HUES64 (cell line): ENCODE results near the gene MYO1D.

Experiments
- H3K27ac ChIP-seq: 2 replicates; pipeline ENCODE4 v1.7.0; 2013; ENCODE audit warnings: low read depth, low read length, inconsistent platforms
- H3K27me3 ChIP-seq: 2 replicates; pipeline ENCODE4 v1.6.1; 2013; ENCODE audit warnings: mild to moderate bottlenecking, low read length; ENCODE audit not compliant: insufficient read depth
- H3K36me3 ChIP-seq: 2 replicates; pipeline ENCODE4 v1.6.1; 2013; ENCODE audit warnings: mild to moderate bottlenecking, low read length; ENCODE audit not compliant: insufficient read depth
- H3K4me1 ChIP-seq: 2 replicates; pipeline ENCODE4 v1.6.1; 2013; ENCODE audit warnings: mild to moderate bottlenecking, low read length, moderate library complexity; ENCODE audit not compliant: insufficient read depth
- H3K4me3 ChIP-seq: 2 replicates; pipeline ENCODE4 v1.5.1; 2013; ENCODE audit warnings: mild to moderate bottlenecking, low read length, moderate library complexity
- H3K9ac ChIP-seq: 2 replicates; pipeline ENCODE4 v1.6.1; 2013; ENCODE audit warnings: mild to moderate bottlenecking, low read depth, low read length
- H3K9me3 ChIP-seq: 2 replicates; pipeline ENCODE4 v1.6.1; 2013; ENCODE audit warnings: low read depth, low read length; ENCODE audit not compliant: insufficient read depth
- WGBS: fragments of 150-250, 120-280 bp; methylation state at CpG from one replicate; pipeline ENCODE4 v1.1.7; 2013; ENCODE audit warnings: missing lambda C conversion rate; 5-methylcytosine and 5-hydroxymethylcytosine counted together

Gene MYO1D

GRCh38 chr17:32774695-32775084 lies 102.2 kb downstream of the MYO1D start:
- no peaks in the 10 kb centered on the region for H3K9me3 ChIP-seq
- no peak overlapping the region for H3K27ac ChIP-seq
- WGBS, result 79% methylated on average over 1 of the region's 2 CpGs
- no peaks in the 10 kb centered on the region for H3K27me3 ChIP-seq
- no peak overlapping the region for H3K9ac ChIP-seq
- H3K4me3 ChIP-seq, result no peak overlapping the region
- H3K36me3 ChIP-seq, result 0 out of 2 replicates have a peak, but pooled peaks cover 4% of the 10 kb centered on the region
- 0 out of 2 replicates have a peak, but pooled peaks cover under 1% of the 10 kb centered on the region for H3K4me1 ChIP-seq

- WGBS, result 58% methylated on average over 6 of the region's 6 CpGs
- no peak overlapping the region; the same call in 1 of the 2 replicates for H3K27ac ChIP-seq
- 0 out of 2 replicates have a peak, but pooled peaks cover 4% of the 10 kb centered on the region for H3K36me3 ChIP-seq
- H3K4me3 ChIP-seq, result no peak overlapping the region
- H3K9me3 ChIP-seq, result no peaks in the 10 kb centered on the region
- no peak overlapping the region for H3K9ac ChIP-seq
- no peaks in the 10 kb centered on the region for H3K27me3 ChIP-seq
- H3K4me1 ChIP-seq, result 0 out of 2 replicates have a peak, but pooled peaks cover 2% of the 10 kb centered on the region
Observed at GRCh38 chr17:32773856-32774694, 102.8 kb downstream of the MYO1D start.

GRCh38 chr17:32772453-32773025 lies 104.4 kb downstream of the MYO1D start:
- no peak overlapping the region for H3K9ac ChIP-seq
- 0 out of 2 replicates have a peak, but pooled peaks cover 2% of the 10 kb centered on the region for H3K4me1 ChIP-seq
- H3K9me3 ChIP-seq, result no peaks in the 10 kb centered on the region
- H3K36me3 ChIP-seq, result 0 out of 2 replicates have a peak, but pooled peaks cover 4% of the 10 kb centered on the region
- 98% methylated on average over 9 of the region's 9 CpGs for WGBS
- H3K4me3 ChIP-seq, result no peak overlapping the region
- no peak overlapping the region for H3K27ac ChIP-seq
- no peaks in the 10 kb centered on the region for H3K27me3 ChIP-seq

GRCh38 chr17:32771396-32771795 lies 105.5 kb downstream of the MYO1D start:
- H3K4me3 ChIP-seq, result no peak overlapping the region
- H3K27ac ChIP-seq, result no peak overlapping the region
- H3K36me3 ChIP-seq, result 0 out of 2 replicates have a peak, but pooled peaks cover 4% of the 10 kb centered on the region
- H3K9ac ChIP-seq, result no peak overlapping the region
- H3K27me3 ChIP-seq, result no peaks in the 10 kb centered on the region
- WGBS, result 100% methylated on average over 2 of the region's 2 CpGs
- 0 out of 2 replicates have a peak, but pooled peaks cover 2% of the 10 kb centered on the region for H3K4me1 ChIP-seq
- H3K9me3 ChIP-seq, result no peaks in the 10 kb centered on the region

- no peaks in the 10 kb centered on the region for H3K9me3 ChIP-seq
- 0 out of 2 replicates have a peak, but pooled peaks cover 4% of the 10 kb centered on the region for H3K36me3 ChIP-seq
- WGBS, result 75% methylated on average over 2 of the region's 3 CpGs
Observed at GRCh38 chr17:32769846-32770245, 107.1 kb downstream of the MYO1D start.

GRCh38 chr17:32763855-32764439 lies 113.0 kb downstream of the MYO1D start:
- H3K9ac ChIP-seq, result no peak overlapping the region

More at GRCh38 chr17:32769846-32770245, 107.1 kb downstream of the MYO1D start:
- Histone ChIP-seq H3K4me3 (no peak overlapping the region), H3K9ac (no peak overlapping the region), H3K27ac (no peak overlapping the region), H3K27me3 (no peaks in the 10 kb centered on the region), H3K4me1 (0 out of 2 replicates have a peak, but pooled peaks cover 2% of the 10 kb centered on the region)

GRCh38 chr17:32759476-32759875 lies 117.4 kb downstream of the MYO1D start:
- no peak overlapping the region for H3K27ac ChIP-seq
- no peaks in the 10 kb centered on the region for H3K27me3 ChIP-seq
- no peak overlapping the region for H3K4me3 ChIP-seq
- H3K36me3 ChIP-seq, result peaks cover 3% of the 10 kb centered on the region; the same call in 1 of the 2 replicates
- no peaks in the 10 kb centered on the region for H3K4me1 ChIP-seq
- no peaks in the 10 kb centered on the region for H3K9me3 ChIP-seq
- H3K9ac ChIP-seq, result no peak overlapping the region

More at GRCh38 chr17:32763855-32764439, 113.0 kb downstream of the MYO1D start:
- 94% methylated on average over 3 of the region's 5 CpGs for WGBS
- peaks cover 5% of the 10 kb centered on the region; the same call in 1 of the 2 replicates for H3K36me3 ChIP-seq
- no peaks in the 10 kb centered on the region for H3K4me1 ChIP-seq
- H3K27me3 ChIP-seq, result no peaks in the 10 kb centered on the region
- H3K9me3 ChIP-seq, result no peaks in the 10 kb centered on the region
- no peak overlapping the region for H3K4me3 ChIP-seq
- no peak overlapping the region for H3K27ac ChIP-seq

- WGBS, result 100% methylated on average over 1 of the region's 1 CpG
- Histone ChIP-seq H3K36me3 (no peaks in the 10 kb centered on the region), H3K9ac (no peak overlapping the region), H3K4me1 (no peaks in the 10 kb centered on the region), H3K4me3 (no peak overlapping the region), H3K27ac (no peak overlapping the region), H3K27me3 (no peaks in the 10 kb centered on the region), H3K9me3 (peaks cover 1% of the 10 kb centered on the region; the same call in 1 of the 2 replicates)
Observed at GRCh38 chr17:32757963-32758362, 119.0 kb downstream of the MYO1D start.

GRCh38 chr17:32756696-32757095 lies 120.2 kb downstream of the MYO1D start:
- Histone ChIP-seq H3K27me3 (no peaks in the 10 kb centered on the region), H3K36me3 (no peaks in the 10 kb centered on the region), H3K9me3 (peaks cover 2% of the 10 kb centered on the region; the same call in 1 of the 2 replicates), H3K4me1 (no peaks in the 10 kb centered on the region), H3K27ac (no peak overlapping the region), H3K9ac (no peak overlapping the region), H3K4me3 (no peak overlapping the region)
- WGBS, result 98% methylated on average over 1 of the region's 1 CpG

- Histone ChIP-seq H3K27ac (no peak overlapping the region), H3K4me3 (no peak overlapping the region), H3K4me1 (no peaks in the 10 kb centered on the region), H3K9ac (no peak overlapping the region), H3K36me3 (no peaks in the 10 kb centered on the region), H3K9me3 (peaks cover 2% of the 10 kb centered on the region; the same call in 1 of the 2 replicates), H3K27me3 (no peaks in the 10 kb centered on the region)
- 91% methylated on average over 7 of the region's 7 CpGs for WGBS
Observed at GRCh38 chr17:32755045-32755805, 121.7 kb downstream of the MYO1D start.
